ENCODE results near the gene GHDC.
"Not testable (repeated sequence)": the region's sequence is repeated elsewhere in the genome, so short reads cannot be mapped to it uniquely, and the experiment has no call there.

The GHDC gene, protein sequence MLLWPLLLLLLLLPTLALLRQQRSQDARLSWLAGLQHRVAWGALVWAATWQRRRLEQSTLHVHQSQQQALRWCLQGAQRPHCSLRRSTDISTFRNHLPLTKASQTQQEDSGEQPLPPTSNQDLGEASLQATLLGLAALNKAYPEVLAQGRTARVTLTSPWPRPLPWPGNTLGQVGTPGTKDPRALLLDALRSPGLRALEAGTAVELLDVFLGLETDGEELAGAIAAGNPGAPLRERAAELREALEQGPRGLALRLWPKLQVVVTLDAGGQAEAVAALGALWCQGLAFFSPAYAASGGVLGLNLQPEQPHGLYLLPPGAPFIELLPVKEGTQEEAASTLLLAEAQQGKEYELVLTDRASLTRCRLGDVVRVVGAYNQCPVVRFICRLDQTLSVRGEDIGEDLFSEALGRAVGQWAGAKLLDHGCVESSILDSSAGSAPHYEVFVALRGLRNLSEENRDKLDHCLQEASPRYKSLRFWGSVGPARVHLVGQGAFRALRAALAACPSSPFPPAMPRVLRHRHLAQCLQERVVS

DNA sequence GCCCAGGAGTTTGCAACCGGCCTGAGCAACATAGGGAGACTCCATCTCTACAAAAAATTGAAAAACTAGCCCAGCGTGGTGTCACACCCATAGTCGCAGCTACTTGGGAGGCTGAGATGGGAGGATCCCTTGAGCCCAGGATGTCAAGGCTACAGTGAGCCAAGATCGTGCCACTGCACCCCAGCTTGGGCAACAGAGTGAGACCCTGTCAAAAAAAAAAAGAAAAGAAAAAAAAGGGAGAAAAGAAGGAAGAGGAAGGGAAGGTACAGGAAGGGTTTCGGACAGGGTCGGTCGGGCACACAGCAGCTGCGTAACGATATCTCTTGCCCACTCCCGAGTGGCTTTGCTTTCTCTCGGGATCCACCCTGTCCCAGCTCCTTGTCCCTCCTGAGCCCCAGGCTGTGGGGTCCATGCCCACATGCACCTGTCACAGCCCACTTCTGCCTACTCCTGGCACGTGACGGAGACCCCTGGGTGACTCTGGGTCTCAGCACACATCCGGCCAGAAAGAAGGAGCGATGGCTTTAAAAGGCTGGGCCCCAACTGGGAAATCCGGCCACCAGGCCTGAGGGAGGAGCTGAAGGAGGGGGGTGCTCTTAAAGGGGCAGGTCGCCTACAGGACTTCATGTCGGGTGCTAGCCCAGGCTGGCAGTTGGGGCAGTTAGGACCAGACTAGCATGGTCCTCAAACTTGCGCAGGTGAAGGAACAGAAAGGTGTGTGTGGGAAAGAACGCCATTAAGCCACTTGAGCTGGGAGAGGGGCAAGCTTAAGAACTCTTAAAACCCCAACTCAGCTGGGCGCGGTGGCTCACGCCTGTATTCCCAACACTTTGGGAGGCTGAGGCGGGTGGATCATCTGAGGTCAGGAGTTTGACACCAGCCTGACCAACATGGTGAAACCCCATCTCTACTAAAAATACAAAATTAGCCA is at the start of gene GHDC:
Gene GHDC, minus strand, starts transcription at position 526 of the 931 bp plus-strand sequence. CDS start 913 bp downstream, outside the sequence.
- DNase-seq: peak; percentile 87

GRCh38 chr17:42243493-42243982 is 49.2 kb upstream of the GHDC start:
- no peak for DNase-seq

DNA sequence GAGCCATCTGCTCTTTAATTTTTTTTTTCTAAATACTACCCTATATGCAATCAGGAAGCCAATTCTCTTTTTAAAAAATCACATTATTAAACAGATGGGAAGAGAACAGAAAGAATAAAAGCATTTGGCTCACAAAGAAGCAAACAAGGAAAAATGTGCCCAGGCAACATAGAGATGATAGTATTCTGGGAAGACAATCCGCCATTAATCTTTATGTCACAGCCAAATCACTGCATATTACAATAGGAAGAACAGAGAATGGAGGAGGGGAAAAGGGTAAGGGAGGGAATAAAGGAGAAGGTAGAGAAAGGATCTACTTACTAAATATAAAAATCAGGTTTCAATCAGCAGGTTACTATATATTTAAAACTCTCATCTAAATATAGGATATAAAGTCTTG is 47.6 kb upstream of the GHDC start:
- DNase-seq: no peak

GRCh38 chr17:42240863-42241262 is 46.6 kb upstream of the GHDC start:
- not testable (repeated sequence) for DNase-seq

- DNase-seq: no peak
These were observed 45.9 kb upstream of the GHDC start for GRCh38 chr17:42240201-42240600.

- not testable (repeated sequence) for DNase-seq
These were observed 45.3 kb upstream of the GHDC start for GRCh38 chr17:42239576-42239975.

- DNase-seq: no peak
These were observed 42.5 kb upstream of the GHDC start for GRCh38 chr17:42236760-42237159.

- DNase-seq: no peak
These were observed 39.7 kb upstream of the GHDC start for GRCh38 chr17:42233994-42234393.

GRCh38 chr17:42233156-42233555 is 38.9 kb upstream of the GHDC start:
- no peak for DNase-seq

DNA sequence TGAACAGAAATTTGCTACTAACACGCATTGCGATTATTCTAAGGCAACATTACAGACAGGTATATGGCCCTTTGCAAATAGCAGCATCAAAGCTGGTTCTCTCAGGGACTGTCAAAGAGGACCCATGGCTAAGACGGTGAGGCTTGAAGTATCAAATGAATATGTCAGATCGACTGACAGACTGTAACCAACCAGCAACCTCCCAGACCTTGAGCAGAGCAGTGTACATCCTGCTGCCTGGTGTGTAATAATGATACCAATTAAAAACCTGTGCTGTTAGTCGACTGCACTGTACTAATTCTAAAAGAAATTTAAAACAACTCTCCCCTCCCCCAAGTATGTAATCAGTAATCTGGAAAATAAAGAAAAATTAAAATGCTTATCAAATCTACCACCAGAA is 35.9 kb upstream of the GHDC start:
- no peak for DNase-seq

- no peak for DNase-seq
These were observed 33.8 kb upstream of the GHDC start for GRCh38 chr17:42227849-42228700.

GRCh38 chr17:42225646-42226045 is 31.4 kb upstream of the GHDC start:
- DNase-seq: no peak

DNA sequence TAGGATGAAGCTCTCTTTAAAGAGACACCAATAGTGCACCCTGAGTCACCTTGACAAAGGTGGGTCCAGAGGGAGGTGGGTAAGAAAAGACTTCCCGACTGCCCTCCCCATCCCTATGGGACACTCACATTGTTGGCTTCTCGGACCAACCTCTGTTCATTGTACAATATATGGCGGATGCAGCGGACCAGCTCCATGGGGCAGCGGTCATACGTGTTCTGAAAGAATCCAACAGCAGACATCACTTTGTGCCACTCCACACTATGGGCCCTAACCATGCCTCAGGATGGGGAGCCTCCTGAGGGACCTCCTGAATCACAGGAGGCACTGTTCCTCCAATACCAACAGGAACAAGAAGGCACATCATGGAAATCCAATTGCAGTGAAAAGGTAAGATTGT is 30.4 kb upstream of the GHDC start:
- DNase-seq: no peak

DNA sequence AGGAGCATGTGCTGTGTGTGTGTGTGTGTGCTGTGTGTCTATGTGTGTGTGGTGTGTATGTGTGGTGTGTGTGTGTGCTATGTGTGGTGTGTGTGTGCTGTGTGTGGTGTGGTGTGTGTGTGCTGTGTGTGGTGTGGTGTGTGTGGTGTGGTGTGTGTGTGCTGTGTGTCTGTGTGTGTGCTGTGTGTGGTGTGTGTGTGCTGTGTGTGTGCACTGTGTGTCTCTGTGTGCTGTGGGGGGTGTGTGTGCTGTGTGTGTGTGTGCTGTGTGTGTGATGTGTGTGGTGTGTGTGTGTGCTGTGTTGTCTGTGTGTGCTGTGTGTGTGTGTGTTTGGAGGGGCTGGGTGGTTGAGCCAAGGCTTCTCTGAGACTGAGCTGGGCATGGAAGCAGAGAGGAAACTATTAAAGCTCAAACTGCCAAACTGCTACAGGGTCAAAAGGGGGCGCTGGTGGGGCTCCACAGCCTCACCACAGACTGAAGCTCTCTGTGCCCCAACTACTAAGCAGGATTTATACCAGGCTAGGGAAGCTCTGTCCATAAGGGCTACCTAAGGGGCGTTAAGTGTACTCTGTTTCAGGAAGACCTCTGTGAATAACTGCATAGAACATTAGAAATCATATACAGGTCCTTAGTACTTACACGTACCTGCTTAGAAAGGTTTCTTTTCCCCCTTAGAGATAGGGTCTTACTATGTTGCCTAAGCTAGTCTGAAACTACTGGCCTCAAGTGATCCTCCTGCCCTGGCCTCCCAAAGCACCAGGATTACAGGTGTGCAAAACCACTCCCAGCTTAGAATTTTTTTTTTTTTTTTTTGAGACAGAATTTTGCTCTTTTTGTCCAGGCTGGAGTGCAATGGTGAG is 27.8 kb upstream of the GHDC start:
- peak; percentile 68 for DNase-seq

GRCh38 chr17:42219280-42219679 is 25.0 kb upstream of the GHDC start:
- not testable (repeated sequence) for DNase-seq

GRCh38 chr17:42214156-42214555 is 19.9 kb upstream of the GHDC start:
- no peak for DNase-seq

GRCh38 chr17:42212382-42212781 is 18.1 kb upstream of the GHDC start:
- no peak for DNase-seq

- not testable (repeated sequence) for DNase-seq
These were observed 17.6 kb upstream of the GHDC start for GRCh38 chr17:42211921-42212341.

GRCh38 chr17:42210046-42210445 is 15.8 kb upstream of the GHDC start:
- no peak for DNase-seq

- not testable (repeated sequence) for DNase-seq
These were observed 11.9 kb upstream of the GHDC start for GRCh38 chr17:42206153-42206612.

- no peak for DNase-seq
These were observed 9.1 kb upstream of the GHDC start for GRCh38 chr17:42203354-42203753.

All from stimulated activated CD8-positive, alpha-beta memory T cell treated with anti-CD3 and anti-CD28 coated beads, Interleukin-4, amount 100 ng/mL, for 48 hours (primary cell).